ENCODE results near the gene CNNM1. TPM values are rescaled to one million over a fixed set of nuclear protein-coding genes. Genes with fewer than 3 reads are reported as not detected.
A peak's percentile ranks its signal among the peaks of the same experiment; 100 is the strongest.

CNNM1 gene
- total RNA-seq, 2 experiments from 2014 or later: 1.4 to 1.5 TPM

GRCh38 chr10:99422529-99423096 lies 93.5 kb downstream of the CNNM1 start:
- ATAC-seq (no peak), DNase-seq (no peak)
- peaks cover 3% of the 10 kb centered on the region for H3K4me1 Mint-ChIP-seq
- ChIA-PET CTCF (interaction anchor here (1.2 to 1.6 kb wide), 2 partner anchors 10 to 13 kb away, joined by 3 to 6 read pairs; no protein-coding TSS in a partner anchor), POLR2A (no interaction called here)
- H3K27ac Mint-ChIP-seq: no peak overlapping the region
- H3K9me3 Mint-ChIP-seq (ENCODE audit: low read depth): no peaks in the 10 kb centered on the region
- intact Hi-C loops (cut with DNase I, micrococcal nuclease): no loop called here
- H3K36me3 Mint-ChIP-seq (ENCODE audit: low read depth): peaks cover 37% of the 10 kb centered on the region
- H3K4me3 Mint-ChIP-seq: no peak overlapping the region
- no peaks in the 10 kb centered on the region for H3K27me3 Mint-ChIP-seq

GRCh38 chr10:99424656-99425055 lies 95.5 kb downstream of the CNNM1 start:
- DNase-seq: no peak
- Mint-ChIP-seq H3K9me3 (ENCODE audit: low read depth) (no peaks in the 10 kb centered on the region), H3K27ac (no peak overlapping the region), H3K27me3 (no peaks in the 10 kb centered on the region), H3K36me3 (ENCODE audit: low read depth) (peaks cover 20% of the 10 kb centered on the region), H3K4me1 (peaks cover 17% of the 10 kb centered on the region), H3K4me3 (no peak overlapping the region)
- ATAC-seq: no peak
- CTCF ChIA-PET: no interaction called here
- intact Hi-C loops (cut with DNase I, micrococcal nuclease): no loop called here
- POLR2A ChIA-PET: no interaction called here

GRCh38 chr10:99425204-99425603 lies 96.0 kb downstream of the CNNM1 start:
- Mint-ChIP-seq H3K36me3 (ENCODE audit: low read depth) (peaks cover 14% of the 10 kb centered on the region), H3K9me3 (ENCODE audit: low read depth) (no peaks in the 10 kb centered on the region), H3K27me3 (no peaks in the 10 kb centered on the region), H3K27ac (no peak overlapping the region), H3K4me1 (peaks cover 20% of the 10 kb centered on the region), H3K4me3 (no peak overlapping the region)
- DNase-seq (no peak), ATAC-seq (no peak)
- intact Hi-C loops (cut with DNase I, micrococcal nuclease): no loop called here
- CTCF ChIA-PET: interaction anchor here (2.6 kb wide), 1 partner anchor 11 kb away, joined by 18 read pairs; no protein-coding TSS in a partner anchor
- POLR2A ChIA-PET: no interaction called here

DNA sequence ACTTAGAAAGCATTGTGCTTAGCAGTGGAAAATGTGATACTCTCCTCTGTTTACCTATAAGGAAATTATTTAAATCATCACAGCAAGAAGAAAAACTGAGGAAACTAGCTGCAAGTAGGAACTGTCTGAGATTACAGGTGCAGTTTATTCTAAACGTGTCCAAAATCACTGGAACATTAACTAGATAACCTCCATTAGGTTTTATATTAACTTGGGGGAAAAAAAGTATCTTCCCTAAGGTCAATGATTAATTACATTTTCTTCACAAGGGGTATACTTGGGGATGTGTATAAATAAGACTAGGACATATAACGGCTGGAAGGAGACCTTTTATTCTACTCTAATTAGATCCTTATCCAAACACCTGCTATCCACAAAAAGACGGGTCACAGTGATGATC lies 97.5 kb downstream of the CNNM1 start:
- no peaks in the 10 kb centered on the region for H3K9me3 Mint-ChIP-seq (ENCODE audit: low read depth)
- ATAC-seq (no peak), DNase-seq (no peak)
- H3K27me3 Mint-ChIP-seq: no peaks in the 10 kb centered on the region
- ChIA-PET POLR2A (no interaction called here), CTCF (interaction anchor here (0.8 to 2.6 kb wide), 2 partner anchors 9 to 186 kb away, joined by 3 to 18 read pairs; no protein-coding TSS in a partner anchor)
- no peak overlapping the region for H3K27ac Mint-ChIP-seq
- peaks cover 20% of the 10 kb centered on the region for H3K4me1 Mint-ChIP-seq
- intact Hi-C loops (cut with DNase I, micrococcal nuclease): no loop called here
- no peak overlapping the region for H3K4me3 Mint-ChIP-seq
- peaks cover 8% of the 10 kb centered on the region for H3K36me3 Mint-ChIP-seq (ENCODE audit: low read depth)

- H3K4me3 Mint-ChIP-seq: no peak overlapping the region
- CTCF ChIA-PET: interaction anchor here (0.5 to 2.6 kb wide), 3 partner anchors 8 to 682 kb away, joined by 3 to 18 read pairs (median 4); no protein-coding TSS in a partner anchor
- POLR2A ChIA-PET: no interaction called here
- ATAC-seq: no peak
- DNase-seq: peak; percentile 11
- H3K27me3 Mint-ChIP-seq: no peaks in the 10 kb centered on the region
- peaks cover 28% of the 10 kb centered on the region for H3K4me1 Mint-ChIP-seq
- H3K27ac Mint-ChIP-seq: no peak overlapping the region
- no peaks in the 10 kb centered on the region for H3K9me3 Mint-ChIP-seq (ENCODE audit: low read depth)
- H3K36me3 Mint-ChIP-seq (ENCODE audit: low read depth): peaks cover 11% of the 10 kb centered on the region
- intact Hi-C loops (cut with DNase I, micrococcal nuclease): no loop called here
Observed at GRCh38 chr10:99427566-99428190, 98.5 kb downstream of the CNNM1 start.

GRCh38 chr10:99429517-99430095 lies 100.5 kb downstream of the CNNM1 start:
- Mint-ChIP-seq H3K4me3 (peak overlapping the region; percentile 94), H3K27ac (peak overlapping the region; percentile 98)

GRCh38 chr10:99430116-99430450 lies 100.9 kb downstream of the CNNM1 start:
- intact Hi-C loops (cut with DNase I, micrococcal nuclease): loop anchor here (1.0 to 5.0 kb wide), 11 partner anchors 37 to 1933 kb away; partner anchors contain the start of genes COX15 (in 2 of the 2), CUTC (in 2 of the 2), SLC25A28 (in 2 of the 2) and ENTPD7 (in 1 of the 2)
- H3K9me3 Mint-ChIP-seq (ENCODE audit: low read depth): no peaks in the 10 kb centered on the region
- peak overlapping the region; percentile 94 for H3K4me3 Mint-ChIP-seq
- peak overlapping the region; percentile 98 for H3K27ac Mint-ChIP-seq
- DNase-seq: no peak
- H3K4me1 Mint-ChIP-seq: peaks cover 32% of the 10 kb centered on the region
- ChIA-PET CTCF (interaction anchor here (0.6 to 1.3 kb wide), 5 partner anchors 10 to 1095 kb away, joined by 3 read pairs; partner anchors contain the start of gene ENTPD7), POLR2A (interaction anchor here (0.6 to 1.6 kb wide), 6 partner anchors 185 to 1803 kb away, joined by 3 to 9 read pairs (median 8); partner anchors contain the start of genes ENTPD7 and SLC25A28)
- no peaks in the 10 kb centered on the region for H3K27me3 Mint-ChIP-seq
- ATAC-seq: peak; percentile 5
- H3K36me3 Mint-ChIP-seq (ENCODE audit: low read depth): peaks cover 6% of the 10 kb centered on the region

More at GRCh38 chr10:99429517-99430095, 100.5 kb downstream of the CNNM1 start:
- H3K36me3 Mint-ChIP-seq (ENCODE audit: low read depth): peaks cover 10% of the 10 kb centered on the region
- H3K4me1 Mint-ChIP-seq: peaks cover 32% of the 10 kb centered on the region
- no peaks in the 10 kb centered on the region for H3K9me3 Mint-ChIP-seq (ENCODE audit: low read depth)
- CTCF ChIA-PET: interaction anchor here (1.0 to 1.3 kb wide), 3 partner anchors 185 to 230 kb away, joined by 3 read pairs; partner anchors contain the start of gene ENTPD7
- intact Hi-C loops (cut with DNase I, micrococcal nuclease): loop anchor here (1.0 to 5.0 kb wide), 11 partner anchors 37 to 1932 kb away; partner anchors contain the start of genes COX15 (in 2 of the 2), CUTC (in 2 of the 2), SLC25A28 (in 2 of the 2) and ENTPD7 (in 1 of the 2)
- no peaks in the 10 kb centered on the region for H3K27me3 Mint-ChIP-seq
- POLR2A ChIA-PET: interaction anchor here (0.6 to 1.6 kb wide), 4 partner anchors 185 to 1803 kb away, joined by 7 to 9 read pairs (median 8); partner anchors contain the start of gene SLC25A28
- ATAC-seq: no peak
- no peak for DNase-seq

DNA sequence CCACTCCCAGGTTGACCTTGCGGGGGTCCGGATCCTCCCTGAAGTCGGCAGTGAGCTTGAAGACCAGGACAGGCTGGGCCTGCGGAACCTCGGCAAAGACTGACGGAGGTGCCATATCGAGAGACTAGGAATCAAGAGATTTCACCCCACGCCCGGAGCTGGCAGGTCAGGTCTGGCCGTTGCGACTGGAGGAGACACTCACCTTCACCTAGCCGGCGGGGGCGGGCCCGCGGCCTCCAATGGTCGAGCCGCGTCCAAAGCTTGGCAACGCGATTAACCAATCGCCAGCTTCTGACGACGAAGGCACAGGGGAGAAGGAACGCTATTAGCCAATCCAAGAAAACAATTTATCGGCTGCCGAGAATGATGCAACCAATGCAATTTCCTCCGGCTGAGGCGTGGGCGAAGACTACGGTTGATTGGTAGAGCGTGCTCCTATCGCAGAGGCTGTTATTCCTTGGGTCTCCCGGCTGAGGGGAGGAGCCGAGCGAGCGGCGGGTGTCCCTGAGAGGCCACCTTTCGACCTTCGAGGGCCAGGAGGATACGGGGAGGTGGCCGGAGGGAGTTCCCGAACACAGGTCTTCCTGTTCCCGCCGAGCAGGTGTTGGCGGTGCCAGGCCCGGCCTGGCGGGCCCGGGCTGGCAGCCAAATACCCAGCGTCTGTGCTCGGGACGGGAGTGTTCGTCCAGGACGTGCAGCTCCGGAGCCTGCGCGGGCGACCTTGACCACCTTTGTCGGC lies 101.5 kb downstream of the CNNM1 start, which contains the start of gene GOT1:
GOT1 (minus strand) TSS at position 174 of the 739 bp plus-strand sequence; CDS start at position 115, 59 bp downstream.
- no peaks in the 10 kb centered on the region for H3K27me3 Mint-ChIP-seq
- peak within 1 kb of the TSS; percentile 98 for H3K27ac Mint-ChIP-seq
- ATAC-seq (peak; percentile 96), DNase-seq (peak; percentile 97)
- H3K9me3 Mint-ChIP-seq (ENCODE audit: low read depth): no peaks in the 10 kb centered on the region
- peak within 1 kb of the TSS; percentile 94 for H3K4me3 Mint-ChIP-seq
- intact Hi-C loops (cut with DNase I, micrococcal nuclease): loop anchor here (1.0 to 5.0 kb wide), 11 partner anchors 38 to 1933 kb away; partner anchors contain the start of genes COX15 (in 2 of the 2), CUTC (in 2 of the 2), SLC25A28 (in 2 of the 2) and ENTPD7 (in 1 of the 2)
- peaks cover 3% of the 10 kb centered on the region for H3K36me3 Mint-ChIP-seq (ENCODE audit: low read depth)
- peaks cover 32% of the 10 kb centered on the region for H3K4me1 Mint-ChIP-seq
- POLR2A ChIA-PET: interaction anchor here (0.6 to 1.6 kb wide), 7 partner anchors 184 to 1804 kb away, joined by 3 to 9 read pairs (median 7); partner anchors contain the start of genes ENTPD7 and SLC25A28
- CTCF ChIA-PET: interaction anchor here (0.6 to 1.3 kb wide), 6 partner anchors 10 to 1095 kb away, joined by 3 read pairs; partner anchors contain the start of gene ENTPD7

DNA sequence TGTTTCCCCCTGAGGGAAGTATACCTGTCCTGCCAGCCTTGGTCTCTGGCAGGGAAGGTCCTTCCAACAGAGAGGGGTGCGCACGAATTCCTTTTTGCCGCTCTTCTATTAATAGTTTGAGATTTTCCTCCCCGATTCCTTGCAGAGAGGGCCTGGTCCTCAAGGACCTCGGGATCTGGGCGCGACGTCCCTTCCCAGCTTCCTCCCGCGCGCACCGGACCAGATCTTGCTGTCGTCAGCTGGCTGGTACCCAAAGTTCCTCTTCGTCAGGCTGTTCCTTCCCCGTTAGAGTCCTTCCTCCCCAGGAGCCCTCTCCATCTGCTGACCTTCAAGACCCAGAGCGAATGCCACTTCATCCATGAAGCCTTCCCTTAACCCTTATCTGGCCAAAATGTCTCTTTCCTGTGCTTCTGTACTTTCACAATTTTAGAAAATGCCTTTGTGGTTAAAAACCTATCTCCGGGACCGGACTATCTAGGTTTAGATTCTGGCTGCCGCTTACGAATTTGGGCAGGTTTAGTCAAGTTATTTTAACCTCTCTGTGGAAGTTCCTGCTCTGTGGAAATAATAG lies 102.1 kb downstream of the CNNM1 start:
- Mint-ChIP-seq H3K4me3 (peak overlapping the region; percentile 94), H3K4me1 (peaks cover 34% of the 10 kb centered on the region), H3K27me3 (no peaks in the 10 kb centered on the region), H3K36me3 (ENCODE audit: low read depth) (peaks cover 3% of the 10 kb centered on the region), H3K27ac (peak overlapping the region; percentile 98), H3K9me3 (ENCODE audit: low read depth) (no peaks in the 10 kb centered on the region)
- ChIA-PET CTCF (interaction anchor here (0.6 to 1.3 kb wide), 4 partner anchors 185 to 964 kb away, joined by 3 to 5 read pairs (median 3); no protein-coding TSS in a partner anchor), POLR2A (interaction anchor here (0.6 to 1.6 kb wide), 9 partner anchors 184 to 1065 kb away, joined by 3 to 9 read pairs (median 4); partner anchors contain the start of genes ENTPD7, SCD and SLC25A28)
- intact Hi-C loops (cut with DNase I, micrococcal nuclease): loop anchor here (2.0 to 5.0 kb wide), 7 partner anchors 38 to 1934 kb away; partner anchors contain the start of genes HPS1 (in 1 of the 2), MMS19 (in 1 of the 2), NKX2-3 (in 1 of the 2) and R3HCC1L (in 1 of the 2)
- DNase-seq (peak; percentile 33), ATAC-seq (no peak)

GRCh38 chr10:99432047-99432446 lies 102.9 kb downstream of the CNNM1 start:
- Mint-ChIP-seq H3K36me3 (ENCODE audit: low read depth) (peaks cover 3% of the 10 kb centered on the region), H3K4me1 (peaks cover 32% of the 10 kb centered on the region), H3K27ac (peak overlapping the region; percentile 55), H3K27me3 (no peaks in the 10 kb centered on the region), H3K4me3 (peak overlapping the region; percentile 94), H3K9me3 (ENCODE audit: low read depth) (no peaks in the 10 kb centered on the region)
- ATAC-seq: no peak
- intact Hi-C loops (cut with DNase I, micrococcal nuclease): loop anchor here (5.0 kb wide), 4 partner anchors 100 to 1935 kb away; partner anchors contain the start of genes HPS1 (in 1 of the 2), MMS19 (in 1 of the 2), NKX2-3 (in 1 of the 2) and UBTD1 (in 1 of the 2)
- ChIA-PET CTCF (interaction anchor here (0.6 to 1.3 kb wide), 3 partner anchors 9 to 534 kb away, joined by 3 read pairs; no protein-coding TSS in a partner anchor), POLR2A (interaction anchor here (0.6 to 1.1 kb wide), 2 partner anchors 188 to 1064 kb away, joined by 3 read pairs; partner anchors contain the start of gene SLC25A28)
- DNase-seq: no peak
